GM18868 (cell line): Measurements from ENCODE around the gene ADCY3.

Experiments
- ATAC-seq: cut with Tn5 transposase; IDR thresholded peaks from one replicate; pipeline ENCODE4 v1.9.1; 2021; ENCODE audit warnings: mild to moderate bottlenecking, moderate library complexity; ENCODE audit not compliant: unreplicated experiment

Gene ADCY3

DNA sequence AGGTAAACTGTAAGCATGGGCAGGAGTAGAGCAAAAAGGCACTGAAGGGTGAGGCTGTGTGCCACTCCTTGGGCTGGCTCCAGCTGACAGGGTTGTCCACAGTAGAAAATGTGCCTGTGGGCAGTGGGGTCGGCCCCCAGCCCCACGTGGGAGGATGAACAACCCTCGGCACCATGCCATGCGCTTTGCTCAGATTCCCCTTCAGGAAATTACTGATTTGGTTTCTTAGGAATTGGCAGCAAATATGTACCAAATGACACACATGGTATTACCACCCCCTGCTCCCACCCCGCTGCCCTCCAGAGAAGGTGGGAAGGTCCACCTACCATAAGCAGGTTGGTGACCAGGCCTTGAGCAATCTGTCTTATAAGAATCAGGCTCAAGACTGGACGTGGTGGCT lies 13.6 kb downstream of the ADCY3 start:
- ATAC-seq, result no peak

DNA sequence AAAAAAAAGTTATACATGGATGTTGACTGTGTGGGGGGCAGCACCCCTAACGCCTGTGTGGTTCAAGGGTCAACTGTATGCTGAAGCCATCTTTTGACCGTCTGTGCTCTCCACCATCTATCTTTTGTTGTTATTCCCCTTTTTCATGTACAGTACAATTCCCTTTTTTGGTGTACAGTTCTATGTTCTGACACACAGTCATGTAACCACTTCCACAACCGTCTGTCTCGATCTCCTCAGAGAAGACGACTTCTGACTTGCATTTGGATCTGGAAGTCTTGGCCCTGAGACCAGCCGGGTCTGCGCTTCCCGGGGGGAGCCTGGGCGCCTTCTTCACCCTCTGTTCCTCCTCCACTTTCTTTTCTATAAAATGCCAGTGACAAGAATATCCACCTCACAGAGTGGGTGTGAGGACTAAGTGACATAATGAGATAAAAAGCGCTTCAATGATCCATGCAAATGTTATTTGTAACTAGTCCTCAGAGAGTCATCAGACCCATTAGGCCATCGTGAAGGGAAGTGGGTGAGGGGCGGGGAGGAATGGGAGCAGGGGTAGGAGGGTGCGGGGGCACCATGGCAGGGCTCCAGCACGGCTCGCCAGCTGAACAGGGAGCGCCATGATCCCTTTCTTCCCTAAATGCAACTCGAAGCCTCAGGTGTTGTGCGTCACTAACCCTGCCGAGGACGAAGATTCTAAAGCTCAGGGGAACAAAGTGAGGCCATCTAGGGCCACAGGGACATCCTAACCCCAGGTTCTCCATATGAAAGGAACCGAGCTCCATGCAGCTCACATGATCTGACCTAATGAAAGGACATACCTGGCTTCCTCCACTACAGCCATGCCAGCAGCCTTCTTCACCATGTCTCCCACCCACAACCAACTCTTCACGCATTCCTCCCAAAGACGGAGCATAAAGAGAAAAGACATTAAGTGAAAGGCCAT lies 16.6 kb downstream of the ADCY3 start:
- ATAC-seq, result no peak

DNA sequence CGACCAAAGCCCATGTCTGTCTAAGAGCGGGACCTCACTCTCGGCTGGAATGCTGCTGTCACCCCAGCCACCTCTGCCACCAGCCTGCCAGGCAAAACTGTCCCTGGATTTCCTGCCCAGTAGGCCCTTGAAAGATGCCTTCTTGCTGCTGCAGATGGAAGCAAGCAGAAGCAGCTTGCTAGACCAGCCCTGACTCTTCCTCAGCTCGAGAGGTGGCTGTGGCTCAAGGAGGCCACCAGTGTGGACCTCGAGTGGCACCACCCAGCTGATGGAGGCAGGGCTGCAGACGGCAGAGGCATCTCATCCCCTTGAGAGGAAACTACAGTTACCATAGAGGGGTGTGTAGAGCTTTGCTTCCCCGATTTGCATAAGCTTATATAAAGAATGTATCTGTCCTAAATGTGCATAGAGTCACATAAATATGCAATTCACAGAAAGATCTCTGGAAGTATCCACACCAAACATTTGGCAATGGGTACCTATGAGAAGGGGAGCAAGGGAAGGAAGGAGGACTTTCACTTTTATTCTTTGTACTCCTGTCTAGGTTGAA lies 20.6 kb downstream of the ADCY3 start:
- ATAC-seq, result no peak

DNA sequence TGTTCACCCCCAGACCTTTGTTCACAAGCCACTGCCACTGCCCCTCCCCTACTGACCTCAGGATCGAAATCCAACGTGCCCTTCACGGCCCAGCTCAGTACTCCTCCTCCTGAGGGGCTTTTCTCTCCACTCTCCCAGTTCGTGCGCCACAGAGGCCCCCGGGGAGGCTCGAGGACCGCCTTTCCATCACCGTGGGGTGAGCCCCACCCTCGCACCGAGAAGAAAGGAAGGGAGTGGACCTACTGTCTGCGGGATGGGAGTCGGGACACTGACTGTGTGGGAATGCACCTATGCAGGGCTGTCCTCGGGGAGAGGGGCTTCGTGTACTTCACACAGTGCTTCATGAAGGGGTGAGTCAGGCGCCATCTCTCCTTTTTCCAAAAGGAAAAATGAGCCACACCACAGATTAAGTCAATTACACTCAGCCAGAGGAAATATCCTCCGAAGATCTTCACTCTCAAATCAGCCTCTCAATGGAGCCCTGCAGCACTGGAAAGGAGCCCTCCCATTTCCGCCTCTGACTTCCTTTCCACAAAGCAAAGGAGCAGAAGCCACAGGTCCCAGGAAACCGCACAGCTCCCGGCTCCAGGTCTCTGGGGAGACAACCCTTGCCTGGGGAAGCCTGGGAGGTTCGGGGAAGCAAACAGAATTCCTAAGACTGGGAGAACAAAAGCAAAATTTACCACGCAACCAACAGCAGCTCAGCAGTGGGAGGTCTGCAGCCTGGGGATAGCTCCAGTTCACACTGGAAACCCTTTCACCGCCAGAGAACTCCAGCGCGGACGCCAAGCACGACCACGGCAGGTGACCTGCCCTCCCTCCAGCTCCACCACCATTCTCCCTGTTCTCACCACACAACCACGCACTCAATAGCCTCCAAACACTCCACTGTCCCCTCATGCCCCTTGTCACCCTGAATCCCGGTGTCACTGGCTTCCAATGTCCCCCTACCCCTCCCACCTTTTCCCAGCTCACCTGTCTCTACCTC lies 21.6 kb downstream of the ADCY3 start:
- no peak for ATAC-seq

DNA sequence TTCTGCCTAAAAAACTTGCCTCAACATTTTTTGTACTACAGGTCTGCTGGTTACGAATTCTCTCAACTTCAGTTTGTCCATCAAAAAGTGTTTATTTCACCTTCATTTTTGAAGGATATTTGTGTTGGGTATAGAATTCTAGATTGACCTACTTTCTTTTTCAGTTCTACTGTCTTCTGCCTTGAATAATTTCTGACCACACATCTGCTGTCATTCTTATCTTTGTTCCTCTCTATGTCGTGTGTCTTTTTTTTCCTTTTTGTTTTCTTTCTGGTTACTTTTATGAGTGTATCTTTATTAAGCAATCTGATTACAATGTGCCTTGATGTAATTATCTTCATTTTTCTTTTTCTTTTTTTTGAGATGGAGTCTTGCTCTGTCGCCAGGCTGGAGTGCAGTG lies 25.3 kb downstream of the ADCY3 start:
- ATAC-seq, result no peak

DNA sequence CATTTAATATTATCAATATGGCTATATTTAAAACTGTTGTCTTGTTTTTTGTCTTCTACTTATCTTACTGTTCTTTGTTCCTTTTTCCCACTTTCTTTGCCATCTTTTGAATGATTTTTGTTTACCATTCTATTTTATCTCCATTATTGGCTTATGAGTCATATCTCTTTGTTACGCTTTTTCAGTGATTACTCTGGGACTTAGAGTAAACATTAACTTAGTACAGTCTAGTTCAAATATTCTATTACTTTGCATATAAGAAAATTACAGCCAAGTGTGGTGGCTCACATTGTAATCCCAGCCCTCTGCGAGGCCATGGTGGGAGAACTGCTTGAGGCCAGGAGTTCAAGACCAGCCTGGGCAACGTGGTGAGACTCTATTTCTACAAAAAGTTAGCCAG lies 26.1 kb downstream of the ADCY3 start:
- ATAC-seq, result no peak

DNA sequence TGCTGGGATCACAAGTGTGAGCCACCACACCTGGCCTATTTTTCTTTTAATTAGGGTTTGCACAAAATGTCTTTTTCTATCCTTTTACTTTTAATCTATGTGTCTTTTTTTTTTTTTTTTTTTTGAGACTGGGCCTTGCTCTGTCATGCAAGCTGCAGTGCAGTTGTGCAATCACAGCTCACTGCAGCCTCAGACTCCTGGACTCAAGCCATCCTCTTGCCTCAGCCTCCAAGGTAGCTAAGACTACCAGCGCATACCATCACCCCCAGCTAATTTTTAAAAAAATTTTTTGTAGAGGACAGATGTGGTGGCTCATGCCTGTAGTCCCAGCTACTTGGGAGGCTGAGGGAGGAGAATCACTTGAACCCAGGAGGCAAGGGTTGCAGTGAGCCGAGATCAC lies 27.1 kb downstream of the ADCY3 start:
- ATAC-seq, result no peak

DNA sequence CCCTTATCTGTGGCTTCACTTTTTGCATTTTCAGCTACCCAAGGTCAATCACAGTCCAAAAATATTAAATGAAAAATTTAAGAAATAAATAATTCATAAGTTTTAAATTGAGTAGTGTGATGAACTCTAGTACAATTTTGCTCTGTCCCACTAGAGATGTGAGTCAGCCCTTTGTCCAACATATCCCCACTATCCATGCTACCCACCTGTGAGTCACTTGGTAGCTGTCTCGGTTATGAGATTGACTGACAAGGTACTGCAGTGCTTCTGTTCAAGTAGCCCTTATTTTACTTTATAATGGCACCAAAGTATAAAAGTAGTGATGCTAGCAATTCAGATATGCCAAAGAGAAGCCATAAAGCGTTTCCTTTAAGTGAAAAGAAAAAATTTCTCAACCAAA lies 28.8 kb downstream of the ADCY3 start:
- no peak for ATAC-seq

DNA sequence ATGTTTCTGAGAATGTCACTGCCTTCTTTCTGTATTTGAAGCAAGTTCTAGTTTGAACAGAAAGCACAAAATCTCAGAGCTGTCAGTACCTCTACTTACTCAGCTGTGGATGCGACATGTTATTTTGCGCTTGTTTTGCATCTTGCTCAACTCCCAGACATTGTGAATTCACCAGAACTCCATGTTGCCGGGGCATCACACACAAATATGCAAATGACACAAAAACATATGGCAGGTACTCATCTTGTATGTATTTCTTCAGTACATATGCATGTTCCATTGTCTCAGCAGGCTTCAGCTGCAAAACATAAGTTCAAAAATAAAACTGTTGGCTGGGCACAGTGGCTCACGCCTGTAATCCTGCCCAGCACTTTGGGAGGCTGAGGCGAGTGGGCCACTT lies 30.8 kb downstream of the ADCY3 start:
- no peak for ATAC-seq

DNA sequence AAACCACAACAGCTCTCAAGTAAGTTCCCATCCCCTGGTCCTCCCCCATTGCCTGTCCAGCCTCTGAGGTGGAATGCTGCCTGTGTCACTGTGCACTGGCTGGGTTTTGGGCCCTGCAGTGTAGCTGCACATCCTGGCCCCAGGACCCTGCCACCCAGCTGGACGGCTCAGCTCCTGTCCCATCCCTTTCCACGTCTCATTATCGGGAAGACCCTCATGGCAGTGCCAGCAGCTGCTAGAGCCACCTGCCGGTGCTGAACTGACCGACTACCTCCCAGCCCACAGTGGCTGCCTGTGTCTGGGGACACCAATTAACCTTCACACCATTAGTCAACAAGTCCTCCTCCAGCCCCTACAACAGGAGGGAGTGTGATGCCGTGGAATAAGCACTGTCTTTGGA lies 31.9 kb downstream of the ADCY3 start:
- no peak for ATAC-seq

DNA sequence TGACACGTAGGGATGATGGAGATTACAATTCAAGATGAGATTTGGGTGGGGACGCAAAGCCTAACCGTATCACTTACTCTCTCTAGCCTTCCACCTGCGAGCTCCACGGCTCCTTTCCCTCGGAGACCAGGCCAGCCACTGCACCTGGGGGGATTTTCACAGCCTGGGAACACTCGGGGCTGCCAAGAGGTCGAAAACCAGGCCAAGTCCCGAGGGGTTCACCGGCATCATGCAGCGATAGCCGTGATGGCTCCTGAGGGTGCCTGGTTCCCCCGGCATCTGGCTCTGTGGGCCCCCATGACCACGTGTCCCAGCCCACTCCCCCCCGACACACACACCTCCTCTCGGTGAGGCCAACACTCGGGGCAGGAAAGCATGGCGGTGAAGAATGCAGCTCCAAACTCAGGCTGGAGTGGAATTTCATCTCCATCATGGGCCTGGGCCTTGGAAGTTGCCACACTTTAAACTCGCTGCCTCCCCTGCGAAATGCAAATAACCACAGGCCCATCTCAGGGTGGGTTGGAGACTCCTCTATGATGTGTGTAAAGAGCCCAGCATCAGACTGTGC lies 32.6 kb downstream of the ADCY3 start:
- no peak for ATAC-seq

DNA sequence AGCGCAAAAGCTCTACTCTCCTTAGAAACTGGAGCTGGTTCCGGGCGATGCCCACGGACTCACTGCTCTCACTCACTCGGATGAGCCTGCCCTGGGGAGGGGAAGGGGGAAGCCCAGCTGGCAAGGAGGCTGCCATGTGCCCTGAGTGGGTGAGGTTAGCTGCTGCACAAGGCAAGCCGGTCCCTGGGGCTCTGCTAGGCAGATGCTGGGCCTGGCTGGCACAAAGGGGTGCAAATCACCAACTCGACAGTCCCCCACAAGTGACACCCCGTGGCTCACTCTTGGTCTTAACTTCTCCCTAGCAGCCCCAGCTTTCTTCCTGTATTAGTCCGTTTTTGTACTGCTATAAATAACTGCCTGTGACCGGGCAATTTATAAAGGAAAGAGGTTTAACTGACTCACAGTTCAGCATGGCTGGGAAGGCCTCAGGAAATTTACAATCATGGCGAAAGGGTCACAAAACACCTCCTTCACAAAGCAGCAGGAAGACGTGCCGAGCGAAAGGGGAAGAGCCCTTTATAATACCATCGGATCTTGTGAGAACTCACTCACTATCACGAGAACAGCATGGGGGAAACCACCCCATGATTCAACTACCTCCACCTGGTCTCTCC lies 33.2 kb downstream of the ADCY3 start:
- ATAC-seq, result no peak

DNA sequence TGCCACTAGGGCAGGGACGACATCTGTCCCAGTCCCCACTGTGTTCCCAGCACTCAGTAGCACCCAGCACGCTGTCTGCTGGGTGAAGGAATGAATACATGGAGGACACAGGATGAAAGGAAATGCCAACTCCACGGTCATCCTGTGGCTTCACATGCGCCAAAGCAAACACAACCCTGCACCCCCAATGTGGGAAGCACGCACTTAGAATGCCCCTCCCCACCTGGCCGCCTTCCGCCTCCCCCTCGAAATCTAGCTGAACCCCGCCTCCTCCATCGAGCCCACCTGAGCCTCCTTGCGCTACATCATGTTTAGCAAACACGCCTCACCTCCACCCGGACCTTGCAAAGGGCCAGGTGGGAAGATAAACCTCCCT lies 33.9 kb downstream of the ADCY3 start:
- ATAC-seq, result no peak

DNA sequence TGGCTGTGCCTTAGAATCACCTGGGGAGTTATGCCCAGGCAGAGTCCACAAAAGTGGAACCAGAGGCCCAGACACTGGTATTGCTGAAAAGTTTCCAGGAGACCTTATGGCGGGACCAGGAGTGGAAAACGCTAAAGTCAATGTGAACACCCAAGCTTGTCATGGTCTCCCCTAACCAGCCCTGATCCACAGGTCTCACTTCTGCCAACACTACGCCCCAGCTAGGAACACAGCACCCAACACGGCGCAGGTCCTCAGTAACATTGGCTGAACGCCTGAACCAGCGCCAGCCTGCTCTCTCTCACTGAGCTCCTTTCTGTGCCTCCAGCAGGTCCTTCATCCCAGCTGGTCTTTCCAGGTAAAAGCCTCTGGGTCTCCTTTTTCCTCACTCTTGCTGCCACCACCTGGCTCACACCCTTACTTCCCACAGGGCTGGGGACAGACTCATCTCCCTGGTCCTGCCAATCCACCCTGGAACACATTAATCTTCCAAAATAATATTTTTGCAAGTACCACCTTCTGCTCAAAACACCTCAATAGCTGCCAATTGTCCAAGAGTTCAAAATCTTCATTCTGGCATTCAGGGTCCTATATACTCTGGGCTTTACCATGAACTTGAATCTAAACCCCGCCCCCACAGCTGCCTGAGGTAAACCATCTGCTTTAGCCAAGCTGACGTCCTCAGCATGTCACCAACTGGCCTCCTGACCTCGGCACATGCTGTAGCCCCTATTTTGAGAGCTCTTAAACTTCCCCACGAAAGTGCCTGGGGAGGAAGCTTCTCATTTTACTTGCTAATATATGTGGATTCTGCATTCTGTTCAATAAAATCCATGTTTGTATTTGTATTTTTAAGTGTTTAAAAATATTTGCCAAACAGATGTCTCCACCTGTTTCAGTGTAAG lies 34.6 kb downstream of the ADCY3 start:
- ATAC-seq, result no peak

DNA sequence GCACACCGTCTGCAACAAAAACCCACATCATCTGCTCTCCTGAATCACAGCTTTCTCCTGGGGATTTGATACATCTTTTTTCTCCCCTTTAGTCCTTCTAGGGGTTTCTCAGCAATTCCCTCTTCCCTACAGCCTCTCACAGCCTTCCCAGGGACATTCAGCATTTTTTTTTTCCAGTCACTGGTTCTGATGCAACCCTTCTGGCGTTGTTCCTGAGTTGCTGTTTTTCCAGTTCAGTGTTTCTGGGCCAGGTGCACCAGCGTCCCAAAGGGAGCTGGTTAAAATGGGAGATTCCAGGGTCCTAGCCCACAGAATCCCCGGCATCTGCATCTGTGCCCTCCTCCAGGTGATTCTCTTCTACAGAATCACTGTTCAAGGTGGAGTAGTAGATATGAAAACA lies 36.1 kb downstream of the ADCY3 start:
- ATAC-seq, result no peak

DNA sequence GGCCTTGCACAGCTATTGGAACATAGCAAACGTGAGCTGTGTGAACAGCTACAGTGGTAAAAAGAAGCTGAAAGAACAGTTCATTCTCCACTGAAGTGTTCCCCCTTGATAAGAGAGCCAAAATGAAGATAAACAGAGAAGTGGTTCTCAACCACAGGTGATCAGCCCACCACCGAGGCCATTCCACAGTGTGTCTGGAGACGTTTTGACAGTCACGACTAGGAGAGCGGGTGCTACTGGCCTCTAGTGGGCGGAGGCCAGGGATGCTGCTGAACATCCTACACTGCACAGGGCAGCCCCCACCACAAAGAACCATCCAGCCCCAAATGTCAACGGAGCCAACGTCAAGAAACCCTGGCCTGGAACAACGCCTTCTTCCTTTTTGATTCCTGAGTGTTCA lies 38.4 kb downstream of the ADCY3 start:
- ATAC-seq, result no peak

DNA sequence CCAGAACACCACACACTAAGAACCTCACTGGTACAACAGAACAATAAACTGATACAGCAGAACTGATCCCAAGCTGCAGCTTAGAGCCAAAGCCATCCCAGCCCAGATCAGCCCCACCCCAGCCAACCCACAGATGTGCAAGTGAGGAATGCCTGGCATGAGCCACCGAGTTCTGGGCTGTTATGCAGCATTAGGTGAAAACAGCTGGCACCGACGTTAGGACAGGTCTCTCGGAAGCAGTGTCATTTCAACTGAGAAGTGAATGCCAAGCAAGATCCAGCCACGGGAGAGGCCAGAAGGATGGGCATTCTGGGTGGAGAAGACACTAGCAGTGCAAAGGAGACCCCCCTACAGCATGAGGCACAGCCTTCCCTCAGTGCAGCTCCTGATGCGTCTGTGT lies 38.9 kb downstream of the ADCY3 start:
- ATAC-seq, result no peak

DNA sequence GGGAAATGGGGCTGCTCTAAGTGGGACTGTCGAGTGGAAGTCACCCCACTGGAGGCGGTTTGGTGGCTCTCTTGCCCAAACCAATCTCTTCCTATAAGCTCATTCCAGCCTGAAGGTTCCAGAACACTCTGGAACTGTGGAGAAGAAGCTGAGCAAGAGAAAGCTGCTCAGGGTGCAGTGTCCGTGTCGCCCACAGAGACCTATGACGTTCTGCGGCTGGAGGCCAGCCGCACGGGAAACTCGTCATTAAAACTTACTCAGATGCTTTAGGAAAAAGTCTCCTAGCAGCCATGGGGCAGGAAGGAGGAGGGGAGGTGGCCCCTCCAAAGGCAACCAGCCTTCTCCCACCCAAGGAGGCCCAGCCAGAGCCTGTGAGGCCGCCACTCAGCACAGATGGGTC lies 41.7 kb downstream of the ADCY3 start:
- ATAC-seq, result no peak

DNA sequence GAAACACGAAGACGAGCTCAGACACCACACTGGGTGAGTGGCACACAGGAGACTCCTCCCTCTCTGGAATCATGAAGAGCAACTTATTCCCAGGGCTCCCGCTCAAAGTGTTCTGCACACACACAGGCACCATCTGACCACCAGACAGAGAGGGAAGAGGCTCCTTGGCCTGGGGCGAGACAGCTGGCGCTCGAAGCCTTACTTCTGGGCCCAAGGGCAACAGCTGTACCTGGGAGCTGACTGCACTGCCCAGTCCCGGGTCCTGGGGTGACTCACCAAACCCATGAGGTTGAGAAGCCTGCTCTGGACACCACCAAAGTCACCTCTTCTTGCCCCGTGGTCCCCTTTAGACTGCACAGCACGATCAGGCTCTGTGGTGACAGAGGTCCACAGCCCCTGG lies 42.4 kb downstream of the ADCY3 start:
- no peak for ATAC-seq

DNA sequence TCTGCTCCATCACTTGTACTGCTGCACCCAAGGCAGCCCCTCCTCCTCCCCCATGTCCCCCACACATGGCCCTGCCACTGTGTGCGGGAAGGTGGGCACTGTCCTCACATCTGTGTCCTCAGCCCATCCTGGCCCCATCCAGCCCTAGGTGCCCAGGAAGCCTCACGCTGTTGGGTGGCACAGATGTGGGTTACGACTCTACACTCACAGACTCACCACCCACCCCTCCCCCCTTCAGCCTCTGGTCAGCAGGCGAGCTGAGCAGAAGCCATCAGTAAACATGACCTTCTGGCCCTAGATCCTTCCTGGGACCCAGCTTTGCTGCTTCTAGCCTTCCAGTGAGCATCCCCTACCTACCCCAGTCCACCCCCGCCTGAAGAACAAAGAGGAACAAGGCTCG lies 43.0 kb downstream of the ADCY3 start:
- ATAC-seq, result no peak
